Kidney (tissue), 14 donors: ENCODE data around the gene PPM1N. TPM values are rescaled to one million over a fixed set of nuclear protein-coding genes. Genes with fewer than 3 reads are reported as not detected.
A peak's percentile ranks its signal among the peaks of the same experiment; 100 is the strongest.

ENCODE experiments used
- DNase-seq, 5 donors: peaks; one replicate each; pipeline ENCODE4 v3.0.0-alpha.2; 2013 to 2020
- FAIRE-seq: peaks from 2 replicates; lab custom pipeline; 2012; peaks lifted over from hg19 to GRCh38; lab: Jason Lieb, UNC
- H3K27ac ChIP-seq, 2 donors: one replicate each; pipeline ENCODE4 v1.7.0; 2013; ENCODE audit warnings: low read depth in 2 of 2, low read length in 2 of 2, inconsistent platforms in 1 of 2
- H3K27me3 ChIP-seq: one replicate; pipeline ENCODE4 v1.7.1; 2013; ENCODE audit warnings: low read length, inconsistent platforms; ENCODE audit not compliant: control insufficient read depth, insufficient read depth
- H3K36me3 ChIP-seq, 3 donors: one replicate each; pipeline versions ENCODE4 v1.7.0 to v1.7.1; 2013; ENCODE audit warnings: low read length in 3 of 3, control low read depth in 1 of 3, inconsistent platforms in 1 of 3; ENCODE audit not compliant: insufficient read depth in 3 of 3, control insufficient read depth in 2 of 3
- H3K4me1 ChIP-seq, 3 donors: one replicate each; pipeline versions ENCODE4 v1.7.0 to v1.7.1; 2013; ENCODE audit warnings: low read length in 3 of 3, inconsistent platforms in 1 of 3, low read depth in 1 of 3; ENCODE audit not compliant: control insufficient read depth in 2 of 3, insufficient read depth in 2 of 3
- H3K4me3 ChIP-seq, 3 donors: one replicate each; pipeline versions ENCODE4 v1.7.0 to v1.8.1; 2013; ENCODE audit warnings: low read length in 3 of 3, control low read depth in 1 of 3, inconsistent platforms in 1 of 3
- H3K9ac ChIP-seq, 3 donors: one replicate each; pipeline versions ENCODE4 v1.7.0 to v1.7.1; 2013; ENCODE audit warnings: low read length in 3 of 3, control low read depth in 1 of 3, inconsistent platforms in 1 of 3
- H3K9me3 ChIP-seq, 3 donors: one replicate each; pipeline versions ENCODE4 v1.7.0 to v1.7.1; 2013; ENCODE audit warnings: low read length in 3 of 3, control low read depth in 1 of 3, inconsistent platforms in 1 of 3; ENCODE audit not compliant: control insufficient read depth in 2 of 3, insufficient read depth in 1 of 3
- CTCF ChIP-seq: IDR thresholded peaks from 3 replicates; pipeline ENCODE4 v1.5.1; 2012; ENCODE audit warnings: mild to moderate bottlenecking, moderate library complexity, borderline replicate concordance; ENCODE audit not compliant: insufficient read depth; ENCODE audit errors: extremely low read depth
- intact Hi-C: fragments of 100-400 bp; cut with DNase I; formaldehyde crosslinking; loops from one replicate; pipeline ENCODE4 v1.11.1; 2022
- polyA plus RNA-seq: library from polyadenylated mRNA; stranded (reverse); fragments of 350-450 nt; fragmentation: Illumina TruSeq; extraction: RNeasy Lipid Tissue Mini Kit (QIAGEN cat#74804); gene quantifications from one replicate; pipeline ENCODE4 v1.2.3, GENCODE V29; 2014; ENCODE audit warnings: low read depth, low replicate concordance; ENCODE audit not compliant: insufficient read depth
- total RNA-seq: library from RNA; stranded (reverse); fragmentation: NEBNext Ultra II Directional; extraction: Animal tissue kit (Norgen Biotek cat#: 25700); gene quantifications from one replicate; pipeline ENCODE4 v1.2.1, GENCODE V29; 2021
- donor health status: control.
- donor health status: control.
- donor health status: control.
- donor health status: control.
- donor health status: control.
- donor health status: DM: yes; HTN: yes; CAD: no.
- donor health status: Normal renal cell carcinoma (clear cell type).

The PPM1N gene
- total and polyA plus RNA-seq, 2 donors from 2014 or later, result 0.69 to 2.2 TPM

DNA sequence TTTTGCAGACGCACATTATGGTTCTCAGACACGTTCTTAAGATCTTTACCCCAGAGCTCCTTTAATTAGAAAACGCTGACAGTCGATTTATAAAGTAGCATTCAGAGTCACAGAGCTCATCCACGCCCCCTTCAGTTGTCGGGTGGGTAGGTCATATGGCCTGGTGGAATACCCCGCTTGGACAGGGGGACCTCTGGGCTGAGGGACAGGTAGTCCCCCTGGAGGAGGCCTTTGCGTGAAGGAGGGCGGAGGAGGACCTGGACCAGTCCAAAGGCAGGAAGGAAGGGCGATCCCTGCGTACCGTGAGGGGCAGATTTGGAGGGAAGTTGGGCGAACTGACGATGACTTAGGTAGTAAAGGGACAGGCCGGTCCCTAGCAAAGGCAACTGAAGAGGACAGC, 29.5 kb downstream of the PPM1N start:
- no peak overlapping the region for H3K9ac ChIP-seq
- H3K9me3 ChIP-seq, result no peaks in the 10 kb centered on the region
- peaks cover 4 to 13% (median 5%) of the 10 kb centered on the region in 3 donors for H3K36me3 ChIP-seq
- intact Hi-C loops, result no loop called here
- peak overlapping the region in 1 of 2 donors; percentile 25 for H3K27ac ChIP-seq
- FAIRE-seq, result no peak
- peaks cover 2% of the 10 kb centered on the region for H3K27me3 ChIP-seq
- H3K4me1 ChIP-seq, result peaks cover 0 to 7% (median 0%) of the 10 kb centered on the region in 3 donors
- TF ChIP-seq CTCF, result no peak
- peak in 1 of 5 donors; percentile 73 for DNase-seq
- no peak overlapping the region for H3K4me3 ChIP-seq

DNA sequence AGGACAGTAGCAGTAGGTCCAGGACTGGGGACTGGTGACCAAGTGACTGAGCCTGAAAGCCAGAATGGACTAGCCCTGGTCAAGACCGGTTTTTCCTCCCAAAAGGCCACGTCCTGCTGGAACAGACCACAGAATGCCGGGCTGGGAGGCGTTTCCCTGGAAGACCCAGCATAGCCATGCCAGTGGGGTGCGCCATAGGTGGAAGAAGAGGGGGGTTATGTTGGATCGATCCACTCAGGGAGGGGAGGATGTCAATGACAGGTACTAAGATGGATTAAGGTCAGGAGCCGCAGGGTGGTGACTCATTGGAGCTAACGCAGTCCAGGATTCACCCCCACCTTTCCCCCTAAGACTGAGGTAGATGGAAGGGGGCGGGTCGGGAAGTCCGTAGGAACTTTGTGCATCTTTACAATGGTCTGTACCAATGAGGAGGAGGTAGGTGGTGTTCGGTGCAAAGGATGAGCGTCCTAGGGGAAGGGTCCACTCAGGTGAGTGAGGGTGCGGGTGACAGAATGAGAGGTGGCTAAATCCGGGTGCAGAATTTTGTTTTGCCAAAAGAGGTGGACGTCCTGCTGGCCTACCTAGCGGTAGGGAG, 30.0 kb downstream of the PPM1N start:
- H3K27me3 ChIP-seq, result peaks cover 2% of the 10 kb centered on the region
- DNase-seq (peak in 2 of 5 donors; percentile 20 to 78), FAIRE-seq (no peak)
- no peaks in the 10 kb centered on the region for H3K9me3 ChIP-seq
- H3K36me3 ChIP-seq, result peaks cover 4 to 13% (median 5%) of the 10 kb centered on the region in 3 donors
- H3K4me1 ChIP-seq, result peaks cover 0 to 7% (median 0%) of the 10 kb centered on the region in 3 donors
- H3K9ac ChIP-seq, result no peak overlapping the region
- no peak overlapping the region for H3K27ac ChIP-seq
- no peak for TF ChIP-seq CTCF
- intact Hi-C loops, result no loop called here
- H3K4me3 ChIP-seq, result peak overlapping the region; percentile 12 to 51 (median 36)

DNA sequence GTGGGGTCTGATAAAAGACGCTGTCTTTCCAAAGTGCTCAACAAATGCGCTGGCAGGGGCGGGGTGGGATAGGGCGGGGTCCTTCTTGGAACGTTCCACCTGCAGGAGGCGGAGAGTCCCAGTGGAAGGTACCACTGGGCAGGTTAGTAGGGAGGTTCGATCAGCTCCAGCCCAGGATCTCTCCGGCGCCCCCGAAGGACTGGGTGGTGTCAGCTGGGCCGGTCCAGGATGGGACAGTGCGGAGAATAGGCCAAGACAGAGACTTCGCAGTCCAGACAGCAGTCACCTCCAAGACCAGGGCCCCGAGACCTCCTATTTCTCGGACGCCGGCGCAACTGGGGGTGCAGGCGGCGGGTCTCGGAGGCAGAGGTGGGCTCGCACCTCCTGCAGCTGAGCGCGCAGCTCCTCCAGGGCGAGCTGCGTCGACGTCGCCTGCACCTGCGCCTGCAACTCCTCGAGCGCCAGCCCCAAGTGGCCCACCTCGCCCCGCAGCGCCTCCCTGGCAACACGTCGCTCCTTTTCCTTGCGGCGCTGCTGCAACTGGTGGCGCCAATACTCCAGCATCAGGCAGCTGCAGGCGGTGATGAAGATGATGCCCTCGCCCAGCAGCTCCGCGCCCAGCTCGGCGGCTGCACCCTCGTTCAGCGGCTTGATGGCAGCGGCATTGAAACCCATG, 30.6 kb downstream of the PPM1N start:
- peaks cover 2% of the 10 kb centered on the region for H3K27me3 ChIP-seq
- H3K4me3 ChIP-seq, result peak overlapping the region; percentile 12 to 53 (median 36)
- H3K9me3 ChIP-seq, result no peaks in the 10 kb centered on the region
- peaks cover 0 to 7% (median 0%) of the 10 kb centered on the region in 3 donors for H3K4me1 ChIP-seq
- H3K9ac ChIP-seq, result no peak overlapping the region
- FAIRE-seq, result no peak
- H3K36me3 ChIP-seq, result peaks cover 4 to 13% (median 5%) of the 10 kb centered on the region in 3 donors
- no peak overlapping the region for H3K27ac ChIP-seq
- peak in 4 of 5 donors; percentile 51 to 85 (median 64) for DNase-seq
- intact Hi-C loops, result no loop called here
- TF ChIP-seq CTCF, result no peak
